Transverse colon (tissue), 4 donors: Measurements from ENCODE around the gene HAS3.

Experiments
- CTCF ChIP-seq, 5 experiments: fragments of 200-600 bp in 3 of 5; fragments of 450-650 bp in 2 of 5; sonication (generic) in 3 of 5; IDR thresholded peaks; 1 replicate in 2 of 5; 2 replicates in 3 of 5; pipeline ENCODE4 v1.5.1; 2016 to 2017; ENCODE audit warnings: antibody characterized with exemption in 5 of 5, inconsistent platforms in 3 of 5, mild to moderate bottlenecking in 2 of 5, moderate library complexity in 1 of 5
- EP300 ChIP-seq: sonication (generic); formaldehyde crosslinking; IDR thresholded peaks from one replicate; pipeline ENCODE4 v1.6.1; 2017; ENCODE audit warnings: antibody characterized with exemption, low read depth
- POLR2A ChIP-seq: fragments of 450-650 bp; IDR thresholded peaks from one replicate; pipeline ENCODE4 v1.6.1; 2016; ENCODE audit warnings: antibody characterized with exemption, mild to moderate bottlenecking, moderate library complexity
- POLR2AphosphoS5 ChIP-seq, 3 donors: sonication (generic); formaldehyde crosslinking; IDR thresholded peaks; one replicate each; pipeline ENCODE4 v1.6.1; 2016; ENCODE audit warnings: antibody characterized with exemption in 3 of 3

GRCh38 chr16:69113216-69113615 lies 7.8 kb downstream of the HAS3 start:
- no peak for TF ChIP-seq CTCF (IDR thresholded peaks at IDR 0.05)
- TF ChIP-seq POLR2A, result no peak
- TF ChIP-seq EP300, result no peak
- no peak for TF ChIP-seq POLR2AphosphoS5 (IDR thresholded peaks at IDR 0.05)
